Suprapubic skin (tissue), 4 donors: ENCODE measurements around the gene RELT. TPM values are rescaled to one million over a fixed set of nuclear protein-coding genes. Genes with fewer than 3 reads are reported as not detected.

Experiments used
- DNase-seq, 2 donors: peaks; one replicate each; pipeline ENCODE4 v3.0.0-alpha.2; 2019; ENCODE audit warnings: low spot score in 2 of 2
- H3K27ac ChIP-seq: fragments of 200-600 bp; sonication (generic); one replicate; pipeline ENCODE4 v1.5.1; 2019
- H3K27me3 ChIP-seq: fragments of 200-600 bp; sonication (generic); one replicate; pipeline ENCODE4 v1.5.1; 2019
- H3K36me3 ChIP-seq: fragments of 200-600 bp; sonication (generic); one replicate; pipeline ENCODE4 v1.5.1; 2019
- H3K4me1 ChIP-seq: fragments of 200-600 bp; sonication (generic); one replicate; pipeline ENCODE4 v1.5.1; 2019
- H3K4me3 ChIP-seq: fragments of 200-600 bp; sonication (generic); one replicate; pipeline ENCODE4 v1.5.1; 2019; ENCODE audit warnings: mild to moderate bottlenecking
- H3K9me3 ChIP-seq: fragments of 200-600 bp; sonication (generic); one replicate; pipeline ENCODE4 v1.5.1; 2019
- EP300 ChIP-seq: sonication (generic); formaldehyde crosslinking; IDR thresholded peaks from one replicate; pipeline ENCODE4 v1.6.1; 2017; ENCODE audit warnings: antibody characterized with exemption
- POLR2A ChIP-seq, 2 donors: fragments of 450-650 bp; IDR thresholded peaks; one replicate each; pipeline ENCODE4 v1.6.1; 2017; ENCODE audit warnings: antibody characterized with exemption in 2 of 2, mild to moderate bottlenecking in 2 of 2, moderate library complexity in 2 of 2
- POLR2AphosphoS5 ChIP-seq, 3 donors: sonication (generic); formaldehyde crosslinking; IDR thresholded peaks; one replicate each; pipeline ENCODE4 v1.6.1; 2017; ENCODE audit warnings: antibody characterized with exemption in 3 of 3
- WGBS: methylation state at CpG from one replicate; pipeline ENCODE4 v1.1.5; 2018; 5-methylcytosine and 5-hydroxymethylcytosine counted together
- total RNA-seq, 4 donors: library from RNA; depleted of rRNA; stranded (reverse); fragments of >200 nt; gene quantifications; one replicate each; pipeline ENCODE4 v1.1.0, GENCODE V29; 2016
- TF ChIP-seq, protein P1 (sequence below), 2 donors: fragments of 200-600 bp in 1 of 2; fragments of 450-650 bp in 1 of 2; sonication (generic) in 1 of 2; IDR thresholded peaks; one replicate each; pipeline ENCODE4 v1.5.1; 2016 to 2019; ENCODE audit warnings: antibody characterized with exemption in 2 of 2, mild to moderate bottlenecking in 1 of 2, moderate library complexity in 1 of 2

The RELT gene
- total RNA-seq, 4 donors from 2014 or later = 1.9 to 11.2 (median 4.2) TPM

GRCh38 chr11:73361953-73362776 is 14.0 kb upstream of the RELT start:
- H3K4me1 ChIP-seq = no peaks in the 10 kb centered on the region
- H3K27ac ChIP-seq = no peak overlapping the region
- WGBS = 93% methylated on average over 29 of the region's 70 CpGs
- no peak for TF ChIP-seq POLR2AphosphoS5 (IDR thresholded peaks at IDR 0.05)
- no peak for TF ChIP-seq POLR2A (IDR thresholded peaks at IDR 0.05)
- TF ChIP-seq, protein P1, sequence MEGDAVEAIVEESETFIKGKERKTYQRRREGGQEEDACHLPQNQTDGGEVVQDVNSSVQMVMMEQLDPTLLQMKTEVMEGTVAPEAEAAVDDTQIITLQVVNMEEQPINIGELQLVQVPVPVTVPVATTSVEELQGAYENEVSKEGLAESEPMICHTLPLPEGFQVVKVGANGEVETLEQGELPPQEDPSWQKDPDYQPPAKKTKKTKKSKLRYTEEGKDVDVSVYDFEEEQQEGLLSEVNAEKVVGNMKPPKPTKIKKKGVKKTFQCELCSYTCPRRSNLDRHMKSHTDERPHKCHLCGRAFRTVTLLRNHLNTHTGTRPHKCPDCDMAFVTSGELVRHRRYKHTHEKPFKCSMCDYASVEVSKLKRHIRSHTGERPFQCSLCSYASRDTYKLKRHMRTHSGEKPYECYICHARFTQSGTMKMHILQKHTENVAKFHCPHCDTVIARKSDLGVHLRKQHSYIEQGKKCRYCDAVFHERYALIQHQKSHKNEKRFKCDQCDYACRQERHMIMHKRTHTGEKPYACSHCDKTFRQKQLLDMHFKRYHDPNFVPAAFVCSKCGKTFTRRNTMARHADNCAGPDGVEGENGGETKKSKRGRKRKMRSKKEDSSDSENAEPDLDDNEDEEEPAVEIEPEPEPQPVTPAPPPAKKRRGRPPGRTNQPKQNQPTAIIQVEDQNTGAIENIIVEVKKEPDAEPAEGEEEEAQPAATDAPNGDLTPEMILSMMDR (IDR thresholded peaks at IDR 0.05) = no peak
- TF ChIP-seq EP300 = no peak
- H3K36me3 ChIP-seq = peaks cover 61% of the 10 kb centered on the region
- no peak overlapping the region for H3K4me3 ChIP-seq
- no peak for DNase-seq
- H3K27me3 ChIP-seq = no peaks in the 10 kb centered on the region
- no peaks in the 10 kb centered on the region for H3K9me3 ChIP-seq

DNA sequence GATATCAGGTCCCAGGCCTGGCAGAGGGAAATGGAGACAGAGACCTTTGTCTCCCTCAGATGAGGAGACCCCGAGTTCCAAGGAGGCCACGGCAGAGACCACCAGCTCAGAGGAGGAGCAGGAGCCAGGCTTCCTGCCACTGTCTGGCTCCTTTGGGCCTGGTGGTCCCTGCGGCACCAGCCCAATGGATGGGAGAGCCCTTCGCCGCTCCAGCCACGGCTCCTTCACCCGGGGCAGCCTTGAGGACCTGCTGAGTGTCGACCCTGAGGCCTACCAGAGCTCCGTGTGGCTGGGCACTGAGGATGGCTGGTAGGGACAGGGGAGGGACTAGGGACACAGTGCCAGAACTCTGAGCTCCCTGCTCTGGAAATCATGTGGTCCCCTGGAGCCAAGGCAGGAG is 13.1 kb upstream of the RELT start:
- no peaks in the 10 kb centered on the region for H3K9me3 ChIP-seq
- no peaks in the 10 kb centered on the region for H3K27me3 ChIP-seq
- no peak overlapping the region for H3K4me3 ChIP-seq
- H3K27ac ChIP-seq = no peak overlapping the region
- TF ChIP-seq, protein P1 (IDR thresholded peaks at IDR 0.05) = no peak
- TF ChIP-seq POLR2A (IDR thresholded peaks at IDR 0.05) (no peak), EP300 (no peak), POLR2AphosphoS5 (IDR thresholded peaks at IDR 0.05) (no peak)
- no peaks in the 10 kb centered on the region for H3K4me1 ChIP-seq
- H3K36me3 ChIP-seq = peaks cover 58% of the 10 kb centered on the region
- 90% methylated on average over 6 of the region's 9 CpGs for WGBS
- no peak for DNase-seq

GRCh38 chr11:73365352-73366264 is 10.6 kb upstream of the RELT start:
- Histone ChIP-seq H3K4me1 (no peaks in the 10 kb centered on the region), H3K36me3 (peaks cover 51% of the 10 kb centered on the region), H3K27me3 (no peaks in the 10 kb centered on the region), H3K9me3 (no peaks in the 10 kb centered on the region), H3K4me3 (no peak overlapping the region), H3K27ac (no peak overlapping the region)
- TF ChIP-seq EP300 = no peak
- TF ChIP-seq POLR2AphosphoS5 (IDR thresholded peaks at IDR 0.05) = no peak
- no peak for TF ChIP-seq POLR2A (IDR thresholded peaks at IDR 0.05)
- TF ChIP-seq, protein P1 (IDR thresholded peaks at IDR 0.05) = no peak
- WGBS = 81% methylated on average over 14 of the region's 24 CpGs
- DNase-seq = no peak

- no peak overlapping the region for H3K4me3 ChIP-seq
- no peaks in the 10 kb centered on the region for H3K4me1 ChIP-seq
- no peaks in the 10 kb centered on the region for H3K9me3 ChIP-seq
- no peak overlapping the region for H3K27ac ChIP-seq
- no peaks in the 10 kb centered on the region for H3K27me3 ChIP-seq
- no peak for TF ChIP-seq POLR2A (IDR thresholded peaks at IDR 0.05)
- TF ChIP-seq, protein P1 (IDR thresholded peaks at IDR 0.05) = no peak
- no peak for TF ChIP-seq POLR2AphosphoS5 (IDR thresholded peaks at IDR 0.05)
- TF ChIP-seq EP300 = no peak
- 90% methylated on average over 4 of the region's 4 CpGs for WGBS
- DNase-seq = no peak
- H3K36me3 ChIP-seq = peaks cover 45% of the 10 kb centered on the region
Observed at GRCh38 chr11:73366265-73366610, 10.0 kb upstream of the RELT start.

DNA sequence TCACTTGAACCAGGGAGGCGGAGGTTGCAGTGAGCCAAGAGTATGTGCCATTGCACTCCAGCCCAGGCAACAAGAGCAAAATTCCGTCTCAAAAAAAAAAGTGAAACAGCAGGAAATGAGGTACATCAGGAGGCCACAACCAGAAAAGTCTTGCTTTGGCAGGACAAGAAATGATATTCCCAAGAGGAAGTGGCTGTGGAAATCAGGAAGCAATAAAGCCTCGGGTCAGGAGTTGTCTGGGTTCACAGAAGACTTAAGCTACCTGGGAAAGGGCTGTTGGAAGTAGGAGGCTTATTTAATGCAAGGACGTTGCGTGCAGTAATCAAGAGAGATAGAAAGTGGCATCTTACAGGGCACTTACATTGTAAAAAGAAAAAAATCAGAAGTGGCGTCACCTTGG is 9.2 kb upstream of the RELT start:
- H3K9me3 ChIP-seq = no peaks in the 10 kb centered on the region
- no peak overlapping the region for H3K27ac ChIP-seq
- TF ChIP-seq, protein P1 (IDR thresholded peaks at IDR 0.05) = no peak
- TF ChIP-seq POLR2AphosphoS5 (IDR thresholded peaks at IDR 0.05) (no peak), POLR2A (IDR thresholded peaks at IDR 0.05) (no peak), EP300 (no peak)
- whole genome bisulfite sequencing = 76% methylated on average over 6 of the region's 6 CpGs
- H3K36me3 ChIP-seq = peaks cover 40% of the 10 kb centered on the region
- H3K27me3 ChIP-seq = no peaks in the 10 kb centered on the region
- no peaks in the 10 kb centered on the region for H3K4me1 ChIP-seq
- no peak for DNase-seq
- H3K4me3 ChIP-seq = no peak overlapping the region
